ENCODE data around the gene GTF2F1. TPM values are rescaled to one million over a fixed set of nuclear protein-coding genes. Genes with fewer than 3 reads are reported as not detected.
"Not testable (repeated sequence)": the region's sequence is repeated elsewhere in the genome, so short reads cannot be mapped to it uniquely, and the experiment has no call there.

Gene GTF2F1
- total RNA-seq, 1 experiment from 2014 or later, result 89.4 TPM

DNA sequence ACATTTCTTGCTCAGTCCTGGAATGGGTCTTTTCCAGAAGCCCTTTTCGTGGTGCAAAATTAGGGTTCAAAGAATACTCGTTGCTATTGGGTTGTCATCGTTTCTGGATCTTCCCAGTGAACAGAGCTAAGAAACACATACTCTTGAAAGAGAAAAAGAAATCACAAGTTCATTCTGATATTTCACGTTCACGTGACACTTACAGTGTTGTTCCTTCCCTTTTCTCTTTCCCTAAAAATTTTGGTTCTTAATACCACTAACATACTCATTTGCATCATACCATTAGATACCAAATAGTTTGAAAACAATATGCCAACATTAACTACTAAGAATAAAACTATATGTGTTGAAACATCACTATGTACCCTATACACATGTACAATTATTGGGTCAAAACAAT, 13.4 kb upstream of the GTF2F1 start:
- CTCF ChIA-PET, result interaction anchor here (0.6 kb wide), 1 partner anchor 300 kb away, joined by 3 read pairs; no protein-coding TSS in a partner anchor
- H2AFZ ChIP-seq (ENCODE audit: low read length), result no peak overlapping the region
- no peaks in the 10 kb centered on the region for H3K36me3 ChIP-seq (ENCODE audit: low read depth, low read length)
- POLR2A ChIA-PET (ENCODE audit: unreplicated experiment), result no interaction called here
- H3K4me1 ChIP-seq (ENCODE audit: insufficient read depth, low read length), result no peaks in the 10 kb centered on the region
- H3K9me3 ChIP-seq (ENCODE audit: low read length), result no peaks in the 10 kb centered on the region
- H3K9me2 ChIP-seq (replicated peaks; ENCODE audit: low read length), result no peaks in the 10 kb centered on the region
- no peaks in the 10 kb centered on the region for H3K27me3 ChIP-seq (ENCODE audit: low read length)
- H3K27ac ChIP-seq (ENCODE audit: low read length), result no peak overlapping the region
- no peak overlapping the region for H3K4me3 ChIP-seq (ENCODE audit: low read length)
- TF ChIP-seq EZH2 (IDR thresholded peaks at IDR 0.05; ENCODE audit: low read length, unreplicated experiment), result no peak
- no peak for TF ChIP-seq EZH2phosphoT487 (IDR thresholded peaks at IDR 0.05; ENCODE audit: borderline replicate concordance, low read length)
- TF ChIP-seq CTCF (conservative IDR thresholded peaks at IDR 0.05; ENCODE audit: low read depth, low read length), result no peak
- no peaks in the 10 kb centered on the region for H3K79me2 ChIP-seq (ENCODE audit: low read length)
- no TSS peak for BruUV-seq (replicated peaks)
- no peaks in the 10 kb centered on the region for H3F3A ChIP-seq (ENCODE audit: low read length, unreplicated experiment)
- H4K20me1 ChIP-seq (ENCODE audit: low read length), result no peaks in the 10 kb centered on the region
- no peak overlapping the region for H3K9ac ChIP-seq (ENCODE audit: low read length)
- H3K4me2 ChIP-seq (ENCODE audit: low read length), result no peak overlapping the region
- intact Hi-C loops (cut with micrococcal nuclease), result no loop called here
- no peak for ATAC-seq
- DNase-seq, result no peak

DNA sequence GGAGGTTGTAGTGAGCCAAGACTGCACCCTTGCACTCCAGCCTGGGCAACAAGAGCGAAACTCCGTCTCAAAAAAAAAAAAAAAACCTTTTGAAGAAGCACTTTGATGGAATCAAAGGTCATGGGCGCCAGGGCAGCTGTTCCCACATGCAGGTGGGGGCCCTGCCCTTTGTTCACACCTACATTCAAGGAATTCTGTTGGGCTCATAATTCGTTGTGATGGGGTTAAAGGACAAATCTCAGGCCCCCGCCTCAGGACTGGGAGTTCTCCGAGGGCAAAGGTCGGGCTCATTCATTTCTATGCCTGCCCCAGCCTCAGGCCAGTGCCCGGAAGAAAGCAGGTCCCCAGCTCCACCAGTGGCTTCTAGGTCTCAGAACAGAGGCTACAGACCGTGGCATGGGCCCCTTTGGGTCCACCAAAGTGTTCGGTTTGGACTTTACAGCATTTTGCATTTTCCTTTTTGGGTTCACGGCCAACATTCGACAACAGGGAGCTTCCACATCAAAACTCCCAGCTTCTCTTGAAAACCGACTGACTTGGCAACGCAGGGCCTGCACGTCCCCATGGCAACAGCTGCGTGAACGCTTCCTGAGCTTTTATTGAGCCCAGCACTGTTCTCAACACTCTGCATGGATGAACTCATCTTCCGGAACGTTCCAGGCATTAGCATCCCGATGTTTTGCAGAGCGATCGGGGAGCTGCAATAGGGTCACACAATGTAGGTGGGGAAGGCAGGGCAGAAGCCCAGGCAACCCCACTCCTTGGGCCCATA, 10.1 kb upstream of the GTF2F1 start:
- no peaks in the 10 kb centered on the region for H4K20me1 ChIP-seq (ENCODE audit: low read length)
- DNase-seq (no peak), ATAC-seq (no peak)
- H2AFZ ChIP-seq (ENCODE audit: low read length), result no peak overlapping the region
- no peaks in the 10 kb centered on the region for H3K9me2 ChIP-seq (replicated peaks; ENCODE audit: low read length)
- H3K4me3 ChIP-seq (ENCODE audit: low read length), result no peak overlapping the region
- H3K27me3 ChIP-seq (ENCODE audit: low read length), result no peaks in the 10 kb centered on the region
- H3K4me2 ChIP-seq (ENCODE audit: low read length), result no peak overlapping the region
- no TSS peak for BruUV-seq (replicated peaks)
- POLR2A ChIA-PET (ENCODE audit: unreplicated experiment), result no interaction called here
- no peaks in the 10 kb centered on the region for H3K36me3 ChIP-seq (ENCODE audit: low read depth, low read length)
- CTCF ChIA-PET, result no interaction called here
- intact Hi-C loops (cut with micrococcal nuclease), result no loop called here
- TF ChIP-seq EZH2phosphoT487 (IDR thresholded peaks at IDR 0.05; ENCODE audit: borderline replicate concordance, low read length), result no peak
- no peak for TF ChIP-seq CTCF (conservative IDR thresholded peaks at IDR 0.05; ENCODE audit: low read depth, low read length)
- TF ChIP-seq EZH2 (IDR thresholded peaks at IDR 0.05; ENCODE audit: low read length, unreplicated experiment), result no peak
- no peaks in the 10 kb centered on the region for H3K9me3 ChIP-seq (ENCODE audit: low read length)
- H3K79me2 ChIP-seq (ENCODE audit: low read length), result no peaks in the 10 kb centered on the region
- no peak overlapping the region for H3K27ac ChIP-seq (ENCODE audit: low read length)
- H3K4me1 ChIP-seq (ENCODE audit: insufficient read depth, low read length), result no peaks in the 10 kb centered on the region
- no peaks in the 10 kb centered on the region for H3F3A ChIP-seq (ENCODE audit: low read length, unreplicated experiment)
- no peak overlapping the region for H3K9ac ChIP-seq (ENCODE audit: low read length)

DNA sequence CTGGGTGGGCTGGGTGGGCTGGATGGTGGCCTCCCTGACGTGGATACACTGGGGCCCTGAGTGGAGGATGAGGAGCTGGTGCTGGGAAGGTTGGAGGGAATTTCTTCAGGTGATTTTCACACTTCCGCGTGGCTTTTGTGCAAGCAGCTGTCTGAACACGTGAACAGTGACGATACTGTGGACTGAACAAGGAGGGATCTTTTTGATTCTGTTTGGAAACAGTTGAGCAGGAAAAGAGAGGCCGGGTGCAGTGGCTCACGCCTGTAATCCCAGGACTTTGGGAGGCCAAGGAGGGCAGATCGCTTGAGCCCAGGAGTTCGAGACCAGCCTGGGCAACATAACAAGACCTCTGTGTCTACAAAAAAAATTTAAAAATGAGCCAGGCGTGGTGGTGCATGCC, 9.1 kb upstream of the GTF2F1 start:
- Histone ChIP-seq H3K4me1 (ENCODE audit: insufficient read depth, low read length) (no peaks in the 10 kb centered on the region), H3K9ac (ENCODE audit: low read length) (no peak overlapping the region), H4K20me1 (ENCODE audit: low read length) (no peaks in the 10 kb centered on the region), H2AFZ (ENCODE audit: low read length) (no peak overlapping the region), H3K9me2 (replicated peaks; ENCODE audit: low read length) (no peaks in the 10 kb centered on the region), H3K36me3 (ENCODE audit: low read depth, low read length) (no peaks in the 10 kb centered on the region), H3F3A (ENCODE audit: low read length, unreplicated experiment) (no peaks in the 10 kb centered on the region), H3K79me2 (ENCODE audit: low read length) (no peaks in the 10 kb centered on the region), H3K27ac (ENCODE audit: low read length) (no peak overlapping the region), H3K27me3 (ENCODE audit: low read length) (no peaks in the 10 kb centered on the region), H3K4me3 (ENCODE audit: low read length) (no peak overlapping the region), H3K9me3 (ENCODE audit: low read length) (no peaks in the 10 kb centered on the region), H3K4me2 (ENCODE audit: low read length) (no peak overlapping the region)
- ChIA-PET POLR2A (ENCODE audit: unreplicated experiment) (no interaction called here), CTCF (no interaction called here)
- intact Hi-C loops (cut with micrococcal nuclease), result no loop called here
- no TSS peak for BruUV-seq (replicated peaks)
- TF ChIP-seq CTCF (conservative IDR thresholded peaks at IDR 0.05; ENCODE audit: low read depth, low read length) (no peak), EZH2phosphoT487 (IDR thresholded peaks at IDR 0.05; ENCODE audit: borderline replicate concordance, low read length) (no peak), EZH2 (IDR thresholded peaks at IDR 0.05; ENCODE audit: low read length, unreplicated experiment) (no peak)
- ATAC-seq (no peak), DNase-seq (no peak)

- H3K27me3 ChIP-seq (ENCODE audit: low read length); BruUV-seq (replicated peaks); H3F3A ChIP-seq (ENCODE audit: low read length, unreplicated experiment); H4K20me1 ChIP-seq (ENCODE audit: low read length); H3K4me3 ChIP-seq (ENCODE audit: low read length); DNase-seq; H3K4me1 ChIP-seq (ENCODE audit: insufficient read depth, low read length); POLR2A ChIA-PET (ENCODE audit: unreplicated experiment); CTCF ChIA-PET; H3K9me2 ChIP-seq (replicated peaks; ENCODE audit: low read length); ATAC-seq; intact Hi-C loops (cut with micrococcal nuclease); H3K79me2 ChIP-seq (ENCODE audit: low read length); H3K9me3 ChIP-seq (ENCODE audit: low read length); H2AFZ ChIP-seq (ENCODE audit: low read length); H3K36me3 ChIP-seq (ENCODE audit: low read depth, low read length); H3K27ac ChIP-seq (ENCODE audit: low read length); H3K9ac ChIP-seq (ENCODE audit: low read length); H3K4me2 ChIP-seq (ENCODE audit: low read length): not testable (repeated sequence)
Observed at GRCh38 chr19:6400062-6400944, 7.3 kb upstream of the GTF2F1 start.
